Measurements from ENCODE around the gene RBM12. TPM values are rescaled to one million over a fixed set of nuclear protein-coding genes. Genes with fewer than 3 reads are reported as not detected.

The RBM12 gene
- total and polyA plus RNA-seq, 2 of the 8 experiments (the other 6 are each of a cell fraction or from before 2014, with no cell fraction given), result 187 to 214 TPM

DNA sequence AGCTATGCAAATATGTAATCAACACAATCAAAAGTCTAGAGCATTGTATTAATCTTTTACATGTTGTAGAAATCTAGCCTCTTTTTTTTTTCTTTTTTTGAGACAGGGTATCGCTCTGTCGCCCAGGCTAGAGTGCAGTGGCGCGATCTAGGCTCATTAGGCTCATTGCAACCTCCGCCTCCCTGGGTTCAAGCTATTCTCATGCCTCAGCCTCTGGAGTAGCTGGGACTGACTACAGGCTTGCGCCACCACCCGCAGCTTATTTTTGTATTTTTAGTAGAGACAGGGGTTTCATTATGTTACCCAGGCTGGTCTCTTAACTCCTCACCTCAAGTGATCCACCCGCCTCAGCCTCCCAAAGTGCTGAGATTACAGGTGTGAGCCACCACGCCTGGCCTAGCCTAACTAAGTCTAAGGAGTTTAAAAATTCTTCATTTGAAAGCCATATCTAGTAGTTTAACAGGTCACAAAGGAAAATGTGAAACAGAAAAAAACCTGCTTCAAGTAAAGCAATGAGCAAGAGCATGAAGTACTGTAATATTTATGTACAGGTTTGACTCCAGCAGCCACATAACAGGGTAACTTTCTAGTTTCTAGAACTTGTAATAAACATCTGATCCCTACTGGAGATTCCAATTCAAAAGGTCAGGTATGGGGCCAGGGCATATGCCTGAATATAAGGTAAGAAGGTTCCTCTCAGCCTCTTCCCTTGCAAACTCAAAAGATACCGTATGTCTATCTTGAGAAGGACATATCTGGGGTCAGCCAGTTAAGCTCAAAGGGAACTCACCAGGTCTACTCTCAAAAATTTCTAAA, 4.4 kb downstream of the RBM12 start:
- ChIA-PET CTCF (ENCODE audit: partially characterized antibody) (interaction anchor here (1.6 to 2.0 kb wide), 2 partner anchors 12 to 42 kb away, joined by 3 to 6 read pairs; no protein-coding TSS in a partner anchor), POLR2A (ENCODE audit: partially characterized antibody) (interaction anchor here (0.6 to 2.5 kb wide), 13 partner anchors 8 to 412 kb away, joined by 3 to 10 read pairs (median 4); partner anchors contain the start of gene ERGIC3)
- Histone ChIP-seq H3K9me3 (ENCODE audit: insufficient read depth in 2 of 2, low read depth in 1 of 2, low read length in 1 of 2) (no peaks in the 10 kb centered on the region), H2BK15ac (ENCODE audit: low read length) (no peak overlapping the region), H3K4me2 (ENCODE audit: insufficient read depth in 1 of 2, low read depth in 2 of 2, low read length in 2 of 2) (peak overlapping the region in 1 of 2 experiments; percentile 14; a peak in 2 of 4 replicates), H2AK5ac (ENCODE audit: low read depth, low read length) (no peak overlapping the region), H3K79me1 (ENCODE audit: low read depth, low read length) (no peaks in the 10 kb centered on the region), H3K4me3 (ENCODE audit: extremely low read depth in 1 of 4, insufficient read depth in 2 of 4, low read depth in 3 of 4, low read length in 4 of 4) (peak overlapping the region in 1 of 4 experiments; percentile 92; a peak in 2 of 8 replicates), H3K56ac (replicated peaks; ENCODE audit: insufficient read length, low read depth, low read length) (no peak overlapping the region), H4K20me1 (replicated peaks in 1 of 2; ENCODE audit: control insufficient read depth in 1 of 2, insufficient read depth in 2 of 2, low read length in 2 of 2) (peaks cover 51 to 56% of the 10 kb centered on the region in 2 experiments), H2BK20ac (ENCODE audit: low read length) (no peak overlapping the region), H4K91ac (replicated peaks; ENCODE audit: insufficient read length, low read length) (no peak overlapping the region), H3K23me2 (ENCODE audit: low read depth, low read length) (peaks cover 9% of the 10 kb centered on the region), H3K4me1 (replicated peaks in 1 of 4; ENCODE audit: control insufficient read depth in 3 of 4, insufficient read depth in 4 of 4, low read length in 3 of 4) (peaks cover 0 to 7% (median 0%) of the 10 kb centered on the region in 4 experiments; a peak in 3 of 7 replicates), H3K27me3 (replicated peaks in 1 of 4; ENCODE audit: control insufficient read depth in 3 of 4, extremely low read depth in 1 of 4, insufficient read depth in 3 of 4, low read length in 3 of 4) (no peaks in the 10 kb centered on the region), H4K8ac (ENCODE audit: extremely low read depth, insufficient read depth, low read length) (no peak overlapping the region), H3K9ac (replicated peaks in 1 of 4; ENCODE audit: extremely low read depth in 1 of 4, low read depth in 3 of 4, low read length in 3 of 4) (no peak overlapping the region), H2AFZ (ENCODE audit: low read length) (no peak overlapping the region), H3K18ac (ENCODE audit: extremely low read depth, low read length) (no peak overlapping the region), H3K23ac (ENCODE audit: insufficient read length) (no peak overlapping the region), H2BK5ac (ENCODE audit: low read depth, low read length) (no peak overlapping the region), H3K36me3 (ENCODE audit: control insufficient read depth in 2 of 4, insufficient read depth in 4 of 4, low read length in 3 of 4) (peaks cover 0 to 6% (median under 1%) of the 10 kb centered on the region in 4 experiments; a peak in 2 of 8 replicates), H2BK12ac (ENCODE audit: low read depth, low read length) (no peak overlapping the region), H3K27ac (ENCODE audit: low read depth, low read length) (no peak overlapping the region), H3K14ac (ENCODE audit: insufficient read length) (no peak overlapping the region), H2BK120ac (replicated peaks; ENCODE audit: low read depth, low read length) (no peak overlapping the region), H3K4ac (replicated peaks; ENCODE audit: insufficient read length, low read depth, low read length) (no peak overlapping the region), H4K5ac (ENCODE audit: insufficient read length, low read depth, low read length) (no peak overlapping the region), H3K79me2 (ENCODE audit: control insufficient read depth in 1 of 2, insufficient read depth in 2 of 2, low read length in 2 of 2) (peaks cover 71 to 95% of the 10 kb centered on the region in 2 experiments)
- TF ChIP-seq CBX5 (IDR thresholded peaks at IDR 0.05; ENCODE audit: low read depth, low read length) (no peak), RFX5 (IDR thresholded peaks at IDR 0.05; ENCODE audit: borderline replicate concordance, low read depth, low read length) (no peak)
- WGBS, 2 experiments (ENCODE audit: extremely low coverage in 1 of 2, insufficient coverage in 1 of 2, insufficient read length in 1 of 2, insufficient replicate concordance in 2 of 2, low coverage in 1 of 2, low lambda C conversion rate in 2 of 2, missing lambda C conversion rate in 1 of 2), result 87% methylated on average over 10 of the region's 10 CpGs; no CpG with 5 or more reads in 1 of the 2 experiments
- DNase-seq (ENCODE audit: low read depth in 1 of 2, low spot score in 2 of 2), result peak in 1 of 2 experiments; percentile 38
- no peak for FAIRE-seq
